Activated CD4-positive, alpha-beta T cell treated with anti-CD3 and anti-CD28 coated beads for 24 hours (primary cell): ENCODE results near the gene TPSG1.
"Not testable (repeated sequence)": the region's sequence is repeated elsewhere in the genome, so short reads cannot be mapped to it uniquely, and the experiment has no call there.

Experiments used
- DNase-seq, 2 donors: peaks; one replicate each; pipeline ENCODE4 v3.0.0-alpha.2; 2020; ENCODE audit warnings: low read depth in 2 of 2

Gene TPSG1

GRCh38 chr16:1230471-1231212 is 5.6 kb upstream of the TPSG1 start:
- not testable (repeated sequence) for DNase-seq

- DNase-seq, result not testable (repeated sequence)
These were observed 5.0 kb upstream of the TPSG1 start, which contains the start of gene TPSB2 for GRCh38 chr16:1230084-1230470. TSS of gene TPSB2 (minus strand) at chr16:1230184. CDS start at chr16:1229951, 233 bp downstream.

GRCh38 chr16:1229476-1229875 is 4.4 kb upstream of the TPSG1 start:
- not testable (repeated sequence) for DNase-seq

GRCh38 chr16:1228227-1228626 is 3.2 kb upstream of the TPSG1 start:
- not testable (repeated sequence) for DNase-seq

DNA sequence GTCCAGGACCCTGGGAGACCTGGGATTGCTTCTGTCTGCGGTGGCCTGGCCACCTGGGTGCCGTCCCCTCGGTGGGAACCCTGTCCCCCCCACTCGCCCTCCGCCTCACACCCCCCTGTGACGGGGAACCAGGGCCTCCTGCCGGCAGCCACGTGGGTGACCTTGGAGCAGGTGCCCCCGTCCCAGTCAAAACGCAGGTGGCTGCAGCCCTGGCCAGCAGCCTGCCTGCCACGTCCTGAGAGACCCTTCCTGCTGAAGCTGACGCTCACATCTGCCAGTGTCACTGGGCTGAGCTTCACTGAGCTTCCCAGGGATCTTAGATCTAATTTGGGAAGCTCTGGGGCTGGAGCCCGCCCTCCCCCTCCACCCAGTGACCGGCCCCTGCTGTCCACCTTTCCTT is 1.6 kb upstream of the TPSG1 start:
- DNase-seq, result not testable (repeated sequence)

- DNase-seq, result not testable (repeated sequence)
These were observed 752 bp upstream of the TPSG1 start for GRCh38 chr16:1225728-1226311.

DNA sequence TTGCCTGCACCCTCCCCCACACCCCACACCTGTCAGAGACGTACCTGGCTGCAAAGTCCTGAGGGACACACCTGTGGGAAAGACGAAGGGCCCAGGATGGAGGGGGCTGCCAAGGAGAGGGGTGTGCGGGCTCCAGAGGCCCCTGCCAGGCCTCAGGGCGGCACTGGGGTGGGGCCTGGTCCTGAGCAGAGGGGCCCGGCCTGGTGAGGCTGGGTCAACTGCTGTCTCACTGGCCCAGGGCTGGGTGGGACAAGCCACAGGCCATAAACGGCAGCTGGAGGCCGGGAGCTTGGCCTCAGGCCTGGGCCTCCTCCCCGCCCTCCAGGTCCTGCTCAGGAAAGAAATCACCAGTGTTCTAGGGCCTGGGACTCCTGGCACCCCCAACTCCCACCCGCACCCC is 510 bp downstream of the TPSG1 start:
- DNase-seq, result no peak

GRCh38 chr16:1223355-1224214 is 1.5 kb downstream of the TPSG1 start:
- DNase-seq, result no peak

DNA sequence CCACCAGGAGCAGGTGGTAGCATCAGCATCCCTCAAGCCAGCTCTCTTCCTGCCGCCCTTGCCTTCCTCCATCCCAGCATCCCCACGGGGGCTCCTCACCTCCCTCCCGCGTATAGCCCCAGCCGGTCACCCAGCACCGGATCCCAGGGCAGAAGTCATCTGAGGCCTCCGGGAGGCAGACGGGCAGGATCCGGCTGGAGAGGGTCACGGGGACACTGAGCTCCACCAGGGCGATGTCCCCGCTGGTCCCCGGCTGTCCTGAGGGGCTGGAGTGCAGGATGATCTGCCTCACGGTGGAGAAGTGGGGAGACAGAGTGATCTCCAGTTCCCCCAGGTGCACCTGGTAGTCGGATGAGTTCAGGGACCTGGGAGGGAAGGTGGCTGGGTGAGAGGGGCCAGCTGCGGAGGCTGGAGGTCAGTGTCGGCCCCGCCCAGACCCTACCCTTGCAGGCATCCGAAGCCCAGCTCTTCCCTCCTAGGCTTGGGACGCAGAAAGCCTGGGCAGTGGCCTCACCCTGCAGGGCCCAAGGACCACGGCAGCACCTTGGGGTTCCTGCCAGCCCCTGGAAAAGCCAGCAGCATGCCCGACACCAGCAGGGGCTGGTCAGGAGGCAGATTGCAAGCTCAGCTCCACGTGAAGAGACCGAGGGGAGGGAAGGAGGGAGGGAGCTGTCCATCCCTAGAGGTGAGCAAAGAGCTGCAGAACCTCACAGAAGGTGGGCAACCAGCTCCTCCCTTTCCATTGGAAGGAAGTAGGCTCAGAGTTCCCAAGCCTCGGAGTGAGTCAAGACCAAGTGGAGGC is 2.3 kb downstream of the TPSG1 start:
- no peak for DNase-seq

- DNase-seq, result no peak
These were observed 3.2 kb downstream of the TPSG1 start for GRCh38 chr16:1221628-1222552.

DNA sequence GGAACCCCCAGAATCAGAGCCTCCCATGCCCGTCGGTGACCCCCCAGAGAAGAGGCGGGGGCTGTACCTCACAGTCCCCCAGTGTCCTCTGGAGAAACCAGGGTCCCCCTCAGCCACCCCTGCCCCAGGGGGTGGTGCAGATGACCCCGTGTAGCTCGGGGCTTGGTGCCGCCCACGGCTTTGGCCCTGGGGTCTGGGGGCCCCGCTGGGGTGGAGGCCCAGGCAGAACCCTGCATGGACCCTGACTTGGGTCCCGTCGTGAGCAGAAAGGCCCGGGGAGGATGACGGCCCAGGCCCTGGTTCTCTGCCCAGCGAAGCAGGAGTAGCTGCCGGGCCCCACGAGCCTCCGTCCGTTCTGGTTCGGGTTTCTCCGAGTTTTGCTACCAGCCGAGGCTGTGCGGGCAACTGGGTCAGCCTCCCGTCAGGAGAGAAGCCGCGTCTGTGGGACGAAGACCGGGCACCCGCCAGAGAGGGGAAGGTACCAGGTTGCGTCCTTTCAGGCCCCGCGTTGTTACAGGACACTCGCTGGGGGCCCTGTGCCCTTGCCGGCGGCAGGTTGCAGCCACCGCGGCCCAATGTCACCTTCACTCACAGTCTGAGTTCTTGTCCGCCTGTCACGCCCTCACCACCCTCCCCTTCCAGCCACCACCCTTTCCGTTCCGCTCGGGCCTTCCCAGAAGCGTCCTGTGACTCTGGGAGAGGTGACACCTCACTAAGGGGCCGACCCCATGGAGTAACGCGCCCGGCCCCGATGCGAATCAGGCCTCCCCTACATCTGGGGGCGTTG is 4.0 kb downstream of the TPSG1 start:
- DNase-seq, result no peak

DNA sequence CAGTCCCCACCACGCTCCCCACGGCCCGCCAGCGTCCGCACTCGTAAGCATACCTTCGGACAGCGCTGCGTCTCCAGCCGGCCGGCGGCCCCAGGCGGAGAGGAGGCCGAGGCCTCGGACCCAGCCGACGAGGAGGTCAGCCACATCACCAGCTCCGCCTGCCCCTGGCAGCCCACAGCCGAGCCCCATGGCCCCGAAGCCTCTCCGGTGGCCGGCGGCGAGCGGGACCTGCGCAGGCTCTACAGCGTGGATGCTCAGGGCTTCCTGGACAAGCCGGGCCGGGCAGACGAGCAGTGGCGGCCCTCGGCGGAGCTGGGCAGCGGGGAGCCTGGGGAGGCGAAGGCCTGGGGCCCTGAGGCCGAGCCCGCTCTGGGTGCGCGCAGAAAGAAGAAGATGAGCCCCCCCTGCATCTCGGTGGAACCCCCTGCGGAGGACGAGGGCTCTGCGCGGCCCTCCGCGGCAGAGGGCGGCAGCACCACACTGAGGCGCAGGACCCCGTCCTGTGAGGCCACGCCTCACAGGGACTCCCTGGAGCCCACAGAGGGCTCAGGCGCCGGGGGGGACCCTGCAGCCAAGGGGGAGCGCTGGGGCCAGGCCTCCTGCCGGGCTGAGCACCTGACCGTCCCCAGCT is 4.9 kb downstream of the TPSG1 start:
- no peak for DNase-seq

DNA sequence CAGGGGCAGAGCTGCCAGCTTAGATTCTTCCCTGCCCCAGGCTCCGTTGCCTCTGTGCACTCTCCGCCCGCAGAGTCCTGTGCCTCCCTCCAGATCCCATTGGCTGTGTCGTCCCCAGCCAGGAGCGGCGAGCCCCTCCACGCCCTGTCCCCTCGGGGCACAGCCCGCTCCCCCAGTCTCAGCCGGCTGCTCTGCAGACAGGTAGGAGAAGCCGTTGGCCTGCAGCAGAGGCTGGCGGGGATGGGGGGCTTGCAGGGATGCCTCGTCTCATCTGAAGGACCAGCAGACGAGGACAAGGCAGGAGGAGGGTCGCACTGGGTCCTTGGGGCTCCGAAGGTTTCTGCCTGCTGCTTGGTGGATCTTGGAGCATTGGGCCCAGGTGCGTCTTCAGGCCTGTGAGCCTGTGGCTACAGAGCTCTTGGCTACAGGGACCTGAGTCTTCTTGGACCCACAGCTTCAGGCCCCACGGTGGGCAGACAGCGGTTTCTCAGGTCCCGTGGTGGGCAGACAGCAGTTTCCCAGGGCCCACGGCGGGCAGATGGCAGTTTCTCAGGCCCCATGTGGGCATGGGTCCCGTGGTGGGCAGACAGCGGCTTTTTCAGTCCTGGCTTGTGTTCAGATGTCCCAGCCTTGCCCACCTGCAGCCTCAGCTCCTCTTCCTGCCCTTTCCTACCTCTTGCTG is 6.0 kb downstream of the TPSG1 start:
- no peak for DNase-seq

GRCh38 chr16:1218061-1218929 is 6.8 kb downstream of the TPSG1 start:
- DNase-seq, result no peak

- no peak for DNase-seq
These were observed 7.5 kb downstream of the TPSG1 start for GRCh38 chr16:1217526-1217925.

- no peak for DNase-seq
These were observed 8.2 kb downstream of the TPSG1 start for GRCh38 chr16:1216681-1217400.

DNA sequence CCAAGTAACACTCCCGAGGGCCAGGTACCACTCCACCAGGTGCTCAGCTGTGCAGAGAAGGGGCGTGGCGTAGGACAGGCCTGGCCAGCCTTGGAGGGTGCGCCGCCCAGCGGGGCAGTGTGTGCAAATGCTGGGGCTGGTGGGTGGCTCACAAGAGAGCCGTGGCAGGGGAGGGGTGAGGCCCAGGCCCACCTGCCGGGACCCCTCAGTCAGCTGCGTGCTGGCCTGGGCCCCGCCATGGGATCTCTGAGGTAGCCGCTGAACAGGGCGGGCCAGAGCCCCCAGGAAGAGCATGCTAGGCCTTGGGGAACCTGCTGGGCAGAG is 8.8 kb downstream of the TPSG1 start:
- no peak for DNase-seq
